Astrocyte (in vitro differentiated cells and primary cell): ENCODE data around the gene KRT222.

Experiments used
- CTCF ChIP-seq: IDR thresholded peaks from 2 replicates; pipeline ENCODE4 v1.5.1; 2011; ENCODE audit warnings: low read depth, mild to moderate bottlenecking, inconsistent platforms, low read length, moderate library complexity; ENCODE audit not compliant: insufficient read depth
- EZH2 ChIP-seq: IDR thresholded peaks from 2 replicates; pipeline ENCODE4 v1.6.1; 2012; ENCODE audit warnings: mild to moderate bottlenecking, low read length, inconsistent platforms; ENCODE audit not compliant: insufficient read depth

- TF ChIP-seq CTCF (no peak), EZH2 (no peak)
Observed at GRCh38 chr17:40615841-40616476, 49.0 kb downstream of the KRT222 start.
